ENCODE measurements around the gene NOVA2. TPM values are rescaled to one million over a fixed set of nuclear protein-coding genes. Genes with fewer than 3 reads are reported as not detected.

Gene NOVA2
- total RNA-seq, result not detected in 2 replicates

DNA sequence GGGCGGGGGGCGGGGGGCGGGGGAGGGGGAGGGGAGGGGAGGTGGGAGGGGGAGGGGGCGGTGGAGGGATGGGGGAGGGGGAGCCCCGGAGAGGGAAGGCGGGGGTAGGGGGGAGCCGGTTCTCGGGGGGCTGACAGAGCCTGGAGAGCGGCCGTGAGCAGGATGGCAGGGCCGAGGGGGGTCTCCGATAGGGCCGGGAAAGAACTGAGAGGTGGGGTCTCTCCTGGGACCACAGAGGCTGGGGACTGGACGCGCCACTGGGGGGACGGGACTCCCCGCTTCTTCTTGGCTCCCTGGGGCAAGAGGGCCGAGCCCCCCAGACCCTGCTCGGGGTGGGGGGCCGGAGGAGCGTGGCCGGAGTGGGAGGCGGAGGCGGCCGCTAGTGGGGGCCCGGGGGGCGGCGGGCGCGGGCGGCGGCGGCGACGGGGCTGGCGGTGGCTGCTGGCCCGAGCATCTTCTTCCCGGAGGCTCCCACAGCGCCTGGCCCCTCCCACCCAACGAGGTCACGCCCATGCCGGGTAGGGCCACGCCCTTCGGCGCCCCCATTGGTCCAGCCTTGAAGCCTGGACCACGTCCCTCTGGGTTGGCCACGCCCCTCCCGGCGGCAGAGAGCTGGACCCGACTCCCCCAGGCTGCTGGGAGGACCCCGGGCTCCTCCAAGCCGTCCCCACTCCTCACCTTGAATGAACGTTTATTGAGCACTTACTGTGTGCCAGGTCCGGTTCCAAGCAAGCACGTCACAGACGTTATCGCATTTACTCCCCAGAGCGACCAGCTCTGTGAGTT, at the start of gene NOVA2:
TSS of gene NOVA2 (minus strand) at position 313 of the 786 bp plus-strand sequence. CDS start 514 bp downstream, outside the sequence.
- H3K4me3 Mint-ChIP-seq, result peak within 1 kb of the TSS; percentile 30
- intact Hi-C loops (cut with micrococcal nuclease), result no loop called here
- peaks cover 71% of the 10 kb centered on the region for H3K27me3 Mint-ChIP-seq
- peaks cover 20% of the 10 kb centered on the region for H3K4me1 Mint-ChIP-seq
- peak; percentile 84 for DNase-seq
- no peaks in the 10 kb centered on the region for H3K36me3 Mint-ChIP-seq (ENCODE audit: low read depth)
- H3K27ac Mint-ChIP-seq, result no peak within 1 kb of the TSS
- H3K9me3 Mint-ChIP-seq, result no peaks in the 10 kb centered on the region

GRCh38 chr19:46023311-46023779, 49.7 kb upstream of the NOVA2 start:
- Mint-ChIP-seq H3K27ac (no peak overlapping the region), H3K4me3 (no peak overlapping the region), H3K9me3 (no peaks in the 10 kb centered on the region), H3K27me3 (peaks cover 28% of the 10 kb centered on the region), H3K36me3 (ENCODE audit: low read depth) (no peaks in the 10 kb centered on the region), H3K4me1 (peaks cover 10% of the 10 kb centered on the region)
- intact Hi-C loops (cut with micrococcal nuclease), result no loop called here
- DNase-seq, result no peak

GRCh38 chr19:46022431-46023310, 49.0 kb upstream of the NOVA2 start, which contains the start of gene PGLYRP1:
TSS of gene PGLYRP1 (minus strand) at chr19:46023053. CDS start at chr19:46023021, 32 bp downstream.
- Mint-ChIP-seq H3K9me3 (no peaks in the 10 kb centered on the region), H3K36me3 (ENCODE audit: low read depth) (no peaks in the 10 kb centered on the region), H3K4me1 (peaks cover 10% of the 10 kb centered on the region), H3K4me3 (no peak within 1 kb of the TSS), H3K27ac (no peak within 1 kb of the TSS), H3K27me3 (peaks cover 28% of the 10 kb centered on the region)
- intact Hi-C loops (cut with micrococcal nuclease), result no loop called here
- DNase-seq, result no peak

GRCh38 chr19:46022061-46022430, 48.4 kb upstream of the NOVA2 start:
- Mint-ChIP-seq H3K4me3 (no peak overlapping the region), H3K27ac (no peak overlapping the region), H3K36me3 (ENCODE audit: low read depth) (no peaks in the 10 kb centered on the region), H3K9me3 (no peaks in the 10 kb centered on the region), H3K4me1 (peaks cover 10% of the 10 kb centered on the region), H3K27me3 (peaks cover 28% of the 10 kb centered on the region)
- intact Hi-C loops (cut with micrococcal nuclease), result no loop called here
- DNase-seq, result no peak

DNA sequence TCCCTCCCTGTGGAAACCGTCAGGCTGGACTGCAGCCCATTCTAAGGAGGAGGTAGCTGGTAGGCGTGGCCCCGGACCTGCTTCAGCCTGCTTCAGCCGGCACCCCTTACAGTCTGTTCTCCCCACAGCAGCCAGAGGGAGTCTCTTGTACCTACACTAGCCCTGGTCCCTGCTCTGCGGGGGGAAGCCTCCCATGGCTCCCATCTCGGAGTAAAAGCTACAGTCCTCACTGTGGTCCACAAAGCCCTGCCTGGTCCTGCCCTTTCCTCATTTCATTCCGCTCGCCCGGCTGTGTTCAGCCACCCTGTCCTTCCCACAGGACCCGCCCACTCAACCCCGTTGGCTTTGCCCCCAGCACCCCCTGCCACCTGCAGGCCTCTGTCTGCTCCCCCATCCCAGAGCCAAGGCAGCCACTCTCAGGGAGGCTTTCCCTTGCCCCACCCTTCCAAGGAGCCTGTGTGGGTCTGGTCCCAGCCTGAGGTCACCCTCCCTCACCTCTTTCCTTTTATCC, 47.9 kb upstream of the NOVA2 start:
- intact Hi-C loops (cut with micrococcal nuclease), result no loop called here
- no peak for DNase-seq
- Mint-ChIP-seq H3K4me1 (peaks cover 10% of the 10 kb centered on the region), H3K27me3 (peaks cover 25% of the 10 kb centered on the region), H3K27ac (no peak overlapping the region), H3K4me3 (no peak overlapping the region), H3K36me3 (ENCODE audit: low read depth) (no peaks in the 10 kb centered on the region), H3K9me3 (no peaks in the 10 kb centered on the region)

DNA sequence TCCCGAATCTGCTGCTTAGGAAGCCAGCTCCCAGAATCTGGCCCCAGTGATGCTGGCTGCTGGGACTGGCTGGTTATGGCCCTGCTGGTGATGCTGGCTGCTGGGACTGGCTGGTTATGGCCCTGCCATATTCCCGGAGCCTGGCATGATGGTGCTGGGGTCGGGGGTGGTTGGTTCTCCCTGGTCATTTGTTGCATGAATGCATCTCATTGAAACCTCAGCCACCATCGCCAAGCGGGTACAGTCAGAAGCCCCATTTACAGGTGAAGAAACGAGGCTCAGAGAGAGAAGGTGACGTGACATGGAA, 47.1 kb upstream of the NOVA2 start:
- H3K27me3 Mint-ChIP-seq, result peaks cover 21% of the 10 kb centered on the region
- peaks cover 8% of the 10 kb centered on the region for H3K4me1 Mint-ChIP-seq
- peaks cover 1% of the 10 kb centered on the region for H3K36me3 Mint-ChIP-seq (ENCODE audit: low read depth)
- no peak overlapping the region for H3K27ac Mint-ChIP-seq
- intact Hi-C loops (cut with micrococcal nuclease), result no loop called here
- no peaks in the 10 kb centered on the region for H3K9me3 Mint-ChIP-seq
- no peak for DNase-seq
- H3K4me3 Mint-ChIP-seq, result no peak overlapping the region

DNA sequence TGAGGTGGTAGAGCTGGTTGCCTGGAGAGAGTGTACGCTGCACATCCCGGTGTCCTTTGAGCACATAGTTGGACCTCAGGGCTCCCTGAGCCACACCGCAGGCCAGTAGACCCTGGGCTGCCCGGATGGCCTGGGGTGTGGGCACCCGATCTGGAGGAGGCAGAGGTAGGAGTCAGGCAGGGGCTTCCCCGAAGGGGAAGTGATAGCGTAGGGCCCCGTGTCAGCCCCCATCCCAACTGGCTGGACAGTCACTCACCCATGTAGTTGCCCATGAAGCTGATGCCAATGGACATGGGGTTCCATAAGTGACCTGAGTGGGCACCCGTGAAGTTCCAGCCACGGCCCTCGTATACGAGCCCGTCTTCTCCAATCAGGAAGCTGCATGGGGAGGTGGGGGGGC, 45.6 kb upstream of the NOVA2 start:
- Mint-ChIP-seq H3K9me3 (no peaks in the 10 kb centered on the region), H3K27ac (no peak overlapping the region), H3K36me3 (ENCODE audit: low read depth) (peaks cover 6% of the 10 kb centered on the region), H3K4me3 (no peak overlapping the region), H3K27me3 (peaks cover 28% of the 10 kb centered on the region), H3K4me1 (peaks cover 16% of the 10 kb centered on the region)
- DNase-seq, result no peak
- intact Hi-C loops (cut with micrococcal nuclease), result no loop called here

DNA sequence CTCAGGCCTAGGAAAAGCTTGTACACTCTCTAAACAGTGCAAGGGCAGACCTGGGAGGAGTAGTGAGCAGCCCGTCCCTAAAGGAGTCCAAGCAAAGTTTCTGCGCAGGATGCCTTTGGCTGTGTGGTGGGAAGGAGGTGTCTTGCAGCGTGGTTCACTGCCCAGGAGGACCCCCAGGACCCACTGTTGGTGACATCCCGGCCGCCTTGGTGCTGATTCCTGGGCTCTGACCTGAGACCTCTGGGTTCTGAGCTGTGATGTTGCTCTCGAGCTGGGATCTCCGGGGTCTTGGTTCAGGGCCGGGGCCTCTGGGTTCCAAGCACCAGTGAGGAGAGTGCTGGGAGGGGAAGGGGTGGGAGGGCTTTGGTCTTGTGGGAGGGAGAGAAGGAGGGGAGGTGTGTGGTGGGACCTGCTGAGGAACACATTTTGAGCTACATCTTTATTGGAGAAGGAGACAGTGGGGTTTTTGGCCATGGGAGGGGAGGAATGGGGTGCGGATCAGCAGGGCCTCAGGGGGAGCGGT, 45.1 kb upstream of the NOVA2 start:
- no peak for DNase-seq
- Mint-ChIP-seq H3K9me3 (no peaks in the 10 kb centered on the region), H3K4me3 (no peak overlapping the region), H3K27ac (no peak overlapping the region), H3K4me1 (peaks cover 16% of the 10 kb centered on the region), H3K27me3 (peaks cover 24% of the 10 kb centered on the region), H3K36me3 (ENCODE audit: low read depth) (peaks cover 6% of the 10 kb centered on the region)
- intact Hi-C loops (cut with micrococcal nuclease), result no loop called here

- no peak overlapping the region for H3K27ac Mint-ChIP-seq
- peaks cover 6% of the 10 kb centered on the region for H3K36me3 Mint-ChIP-seq (ENCODE audit: low read depth)
- H3K9me3 Mint-ChIP-seq, result no peaks in the 10 kb centered on the region
- intact Hi-C loops (cut with micrococcal nuclease), result no loop called here
- peaks cover 21% of the 10 kb centered on the region for H3K27me3 Mint-ChIP-seq
- H3K4me3 Mint-ChIP-seq, result no peak overlapping the region
- peaks cover 16% of the 10 kb centered on the region for H3K4me1 Mint-ChIP-seq
- no peak for DNase-seq
Measured at GRCh38 chr19:46017874-46018675, 44.4 kb upstream of the NOVA2 start.

DNA sequence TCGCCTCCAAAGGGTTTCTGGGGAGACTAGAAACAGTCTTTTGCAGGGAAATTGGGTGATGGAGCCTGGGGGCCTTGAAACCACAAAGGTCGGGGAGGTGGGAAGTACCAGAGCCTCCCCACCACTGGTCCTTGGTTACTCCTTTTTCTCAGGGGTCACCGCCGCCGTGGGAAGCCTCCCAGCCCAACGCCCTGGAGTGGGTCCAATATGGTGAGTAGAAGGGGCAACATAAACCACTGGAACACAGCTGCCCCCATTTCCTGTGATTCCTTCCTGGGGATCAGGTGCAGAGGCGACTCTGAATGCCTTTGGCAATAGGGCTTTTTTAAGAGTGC, 43.4 kb upstream of the NOVA2 start:
- peak overlapping the region; percentile 58 for H3K4me3 Mint-ChIP-seq
- peaks cover 6% of the 10 kb centered on the region for H3K36me3 Mint-ChIP-seq (ENCODE audit: low read depth)
- H3K27me3 Mint-ChIP-seq, result peaks cover 18% of the 10 kb centered on the region
- DNase-seq, result no peak
- intact Hi-C loops (cut with micrococcal nuclease), result no loop called here
- H3K27ac Mint-ChIP-seq, result no peak overlapping the region
- peaks cover 16% of the 10 kb centered on the region for H3K4me1 Mint-ChIP-seq
- no peaks in the 10 kb centered on the region for H3K9me3 Mint-ChIP-seq

DNA sequence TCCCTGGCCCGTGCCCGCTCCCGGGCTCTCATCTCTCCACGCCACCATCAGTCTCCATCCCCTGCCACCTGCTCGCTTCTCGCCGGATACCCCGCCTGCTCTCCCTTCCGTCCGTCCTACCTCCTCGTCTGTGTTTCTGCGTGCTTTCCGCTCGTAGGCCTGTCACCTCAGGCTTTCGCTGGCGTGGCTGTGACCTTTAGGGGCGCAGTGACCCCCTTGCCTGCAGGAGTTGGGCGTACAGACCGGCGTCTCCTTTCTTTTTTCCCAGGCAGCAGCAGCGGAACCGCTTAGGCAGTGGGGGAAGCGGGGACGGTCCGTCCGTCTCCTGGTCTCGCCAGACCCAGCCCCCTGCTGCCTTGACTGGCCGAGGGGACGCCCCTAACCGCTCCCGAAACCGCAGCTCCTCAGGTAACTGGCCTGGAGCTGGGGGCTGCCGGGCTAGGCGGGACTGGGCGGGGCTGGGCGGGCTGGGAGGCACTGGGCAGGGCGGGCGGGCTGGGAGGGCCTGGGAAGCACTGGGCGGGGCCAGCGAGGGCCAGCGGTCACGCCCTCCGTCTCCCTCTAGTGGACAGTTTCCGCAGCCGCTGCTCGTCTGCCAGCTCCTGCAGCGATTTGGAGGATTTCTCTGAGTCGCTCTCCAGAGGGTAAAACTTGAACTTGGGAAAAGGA, 42.9 kb upstream of the NOVA2 start:
- Mint-ChIP-seq H3K27me3 (peaks cover 13% of the 10 kb centered on the region), H3K36me3 (ENCODE audit: low read depth) (peaks cover 6% of the 10 kb centered on the region), H3K9me3 (no peaks in the 10 kb centered on the region), H3K4me3 (peak overlapping the region; percentile 94), H3K27ac (peak overlapping the region; percentile 66), H3K4me1 (peaks cover 16% of the 10 kb centered on the region)
- intact Hi-C loops (cut with micrococcal nuclease), result no loop called here
- DNase-seq, result peak; percentile 95

DNA sequence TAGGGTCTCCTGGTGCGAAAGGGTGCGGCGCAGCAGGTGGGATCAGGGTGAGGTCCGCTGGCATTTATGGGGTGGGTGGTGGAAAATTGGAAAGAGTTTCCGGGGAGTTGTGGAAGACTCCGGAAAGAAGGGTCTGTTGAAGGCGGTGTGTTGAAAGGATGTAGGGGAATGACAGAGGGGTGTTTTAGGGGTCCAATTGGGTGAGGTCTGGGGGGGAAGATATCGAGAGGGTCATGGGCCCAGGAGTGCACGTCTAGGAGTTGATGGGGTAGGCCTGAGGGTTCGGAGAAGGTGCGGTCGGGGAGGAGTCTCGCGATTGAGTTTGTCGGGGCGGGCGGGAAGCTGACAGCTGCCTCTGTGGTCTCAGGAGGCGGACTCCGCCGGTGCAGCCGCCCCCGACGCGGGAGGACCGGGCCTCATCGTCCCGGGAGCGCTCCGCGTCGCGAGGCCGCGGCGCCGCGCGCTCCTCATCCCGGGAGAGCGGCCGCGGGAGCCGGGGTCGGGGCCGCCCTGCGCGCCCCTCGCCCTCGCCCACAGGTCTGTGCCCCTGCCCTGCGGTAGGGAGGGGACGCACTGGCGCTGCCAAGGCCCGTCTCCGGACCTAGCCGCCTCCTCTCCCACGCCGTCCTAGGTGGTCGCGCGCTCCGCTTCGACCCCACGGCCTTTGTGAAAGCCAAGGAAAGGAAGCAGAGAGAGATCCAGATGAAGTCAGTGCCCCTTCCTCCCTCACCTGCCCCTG, 42.2 kb upstream of the NOVA2 start:
- intact Hi-C loops (cut with micrococcal nuclease), result no loop called here
- DNase-seq, result peak; percentile 83
- Mint-ChIP-seq H3K27me3 (peaks cover 13% of the 10 kb centered on the region), H3K36me3 (ENCODE audit: low read depth) (peaks cover 6% of the 10 kb centered on the region), H3K9me3 (no peaks in the 10 kb centered on the region), H3K27ac (peak overlapping the region; percentile 16), H3K4me3 (peak overlapping the region; percentile 94), H3K4me1 (peaks cover 16% of the 10 kb centered on the region)

All from activated CD4-positive, alpha-beta T cell treated with anti-CD3 and anti-CD28 coated beads, Interleukin-2, amount 10 ng/mL, durations not matched to agents 24 days and 14 days (primary cell).